ENCODE measurements around the gene TMEM151A.

DNA sequence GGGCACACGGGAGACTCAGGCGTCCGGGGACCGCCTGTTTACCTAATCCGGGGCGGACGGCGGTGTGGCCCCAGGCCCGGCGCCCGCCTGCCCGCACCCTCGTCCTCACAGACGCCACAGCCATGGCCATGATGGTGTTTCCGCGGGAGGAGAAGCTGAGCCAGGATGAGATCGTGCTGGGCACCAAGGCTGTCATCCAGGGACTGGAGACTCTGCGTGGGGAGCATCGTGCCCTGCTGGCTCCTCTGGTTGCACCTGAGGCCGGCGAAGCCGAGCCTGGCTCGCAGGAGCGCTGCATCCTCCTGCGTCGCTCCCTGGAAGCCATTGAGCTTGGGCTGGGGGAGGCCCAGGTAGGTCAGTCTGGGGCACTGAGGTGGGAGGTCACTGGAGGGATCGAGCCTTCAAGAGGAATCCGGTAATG is 33.2 kb upstream of the TMEM151A start:
- TF ChIP-seq, protein P1, sequence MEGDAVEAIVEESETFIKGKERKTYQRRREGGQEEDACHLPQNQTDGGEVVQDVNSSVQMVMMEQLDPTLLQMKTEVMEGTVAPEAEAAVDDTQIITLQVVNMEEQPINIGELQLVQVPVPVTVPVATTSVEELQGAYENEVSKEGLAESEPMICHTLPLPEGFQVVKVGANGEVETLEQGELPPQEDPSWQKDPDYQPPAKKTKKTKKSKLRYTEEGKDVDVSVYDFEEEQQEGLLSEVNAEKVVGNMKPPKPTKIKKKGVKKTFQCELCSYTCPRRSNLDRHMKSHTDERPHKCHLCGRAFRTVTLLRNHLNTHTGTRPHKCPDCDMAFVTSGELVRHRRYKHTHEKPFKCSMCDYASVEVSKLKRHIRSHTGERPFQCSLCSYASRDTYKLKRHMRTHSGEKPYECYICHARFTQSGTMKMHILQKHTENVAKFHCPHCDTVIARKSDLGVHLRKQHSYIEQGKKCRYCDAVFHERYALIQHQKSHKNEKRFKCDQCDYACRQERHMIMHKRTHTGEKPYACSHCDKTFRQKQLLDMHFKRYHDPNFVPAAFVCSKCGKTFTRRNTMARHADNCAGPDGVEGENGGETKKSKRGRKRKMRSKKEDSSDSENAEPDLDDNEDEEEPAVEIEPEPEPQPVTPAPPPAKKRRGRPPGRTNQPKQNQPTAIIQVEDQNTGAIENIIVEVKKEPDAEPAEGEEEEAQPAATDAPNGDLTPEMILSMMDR (IDR thresholded peaks at IDR 0.05) = peak in 2 of 7 experiments; percentile 1 to 48
- TF ChIP-seq POLR2A (IDR thresholded peaks at IDR 0.05) (no peak), POLR2AphosphoS5 (IDR thresholded peaks at IDR 0.05) (no peak)
